GM18505 (cell line): ENCODE measurements around the gene UCN.
"Not testable (repeated sequence)": the region's sequence is repeated elsewhere in the genome, so short reads cannot be mapped to it uniquely, and the experiment has no call there.

ENCODE experiments used
- ATAC-seq: cut with Tn5 transposase; IDR thresholded peaks from one replicate; pipeline ENCODE4 v1.9.1; 2021; ENCODE audit not compliant: unreplicated experiment
- POLR2A ChIP-seq: IDR thresholded peaks from 4 replicates; pipeline ENCODE4 v1.6.1; 2011; ENCODE audit warnings: borderline replicate concordance; ENCODE audit not compliant: insufficient read depth, insufficient read length; ENCODE audit errors: extremely low read depth

The UCN gene

DNA sequence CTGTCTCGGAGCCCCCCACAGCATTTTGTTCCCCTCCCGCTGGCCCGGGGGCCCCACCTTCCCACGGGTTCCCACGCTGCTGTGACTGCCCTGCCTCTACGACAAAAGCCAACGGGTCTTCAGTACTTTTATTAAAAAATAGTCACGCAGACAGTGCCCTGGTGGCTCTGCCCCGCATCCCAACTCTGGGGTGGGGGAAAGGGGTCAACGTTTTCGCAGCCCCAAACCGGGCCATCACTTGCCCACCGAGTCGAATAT, 1.0 kb downstream of the UCN start:
- TF ChIP-seq POLR2A = no peak
- no peak for ATAC-seq

DNA sequence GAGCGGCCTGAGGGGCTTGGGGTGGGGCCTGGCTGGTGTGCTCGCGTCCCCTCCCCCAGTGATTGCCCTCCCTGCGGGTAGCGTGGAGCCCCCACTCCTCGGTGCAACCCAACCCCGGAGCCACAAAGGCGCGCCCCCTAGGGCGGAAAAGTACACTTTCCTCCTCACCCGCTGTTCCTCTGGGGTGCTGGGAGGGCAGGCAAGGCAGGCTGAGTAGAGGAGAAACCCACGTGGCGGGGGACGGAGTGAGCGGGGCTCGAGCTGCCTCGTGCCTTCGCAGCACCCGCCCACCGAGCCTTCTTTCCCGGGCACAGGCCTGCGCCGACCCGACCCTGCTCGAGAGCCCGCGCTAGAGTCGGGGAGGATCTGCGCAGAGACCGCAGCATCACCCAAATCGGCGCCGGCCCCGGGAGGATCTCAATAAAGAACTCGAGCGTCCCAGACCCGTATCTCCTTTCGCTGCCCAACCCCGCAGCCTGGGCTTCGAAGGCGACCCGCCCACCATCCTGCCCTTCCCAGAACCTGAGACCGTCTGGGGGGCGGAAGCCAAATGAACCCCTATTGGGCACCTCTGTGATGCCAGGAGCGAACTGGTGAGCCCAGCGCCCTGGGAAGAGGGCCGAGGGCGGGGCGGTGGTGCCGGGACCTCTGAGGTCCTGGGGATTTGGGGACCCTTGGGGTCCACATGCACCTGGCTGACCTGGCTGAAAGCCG, 1.5 kb downstream of the UCN start:
- ATAC-seq = no peak
- TF ChIP-seq POLR2A = no peak

DNA sequence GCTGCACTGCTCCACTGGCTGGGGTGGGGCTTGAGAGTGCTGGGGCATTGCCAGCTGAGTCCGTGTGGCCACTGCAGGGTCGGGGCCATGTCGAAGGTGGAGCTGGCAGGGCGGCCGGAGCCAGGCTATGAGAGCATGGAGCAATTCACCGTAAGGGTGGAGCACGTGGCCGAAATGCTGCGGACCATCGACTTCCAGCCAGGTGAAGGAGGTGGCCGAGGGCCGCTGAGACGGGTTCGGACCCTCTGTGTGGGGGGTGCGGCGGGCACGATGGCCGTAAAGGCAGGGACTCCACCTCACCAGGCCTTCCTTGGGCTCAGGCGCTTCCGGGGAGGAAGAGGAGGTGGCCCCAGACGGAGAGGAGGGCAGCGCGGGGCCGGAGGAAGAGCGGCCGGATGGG, 2.1 kb downstream of the UCN start:
- TF ChIP-seq POLR2A = no peak
- ATAC-seq = no peak

DNA sequence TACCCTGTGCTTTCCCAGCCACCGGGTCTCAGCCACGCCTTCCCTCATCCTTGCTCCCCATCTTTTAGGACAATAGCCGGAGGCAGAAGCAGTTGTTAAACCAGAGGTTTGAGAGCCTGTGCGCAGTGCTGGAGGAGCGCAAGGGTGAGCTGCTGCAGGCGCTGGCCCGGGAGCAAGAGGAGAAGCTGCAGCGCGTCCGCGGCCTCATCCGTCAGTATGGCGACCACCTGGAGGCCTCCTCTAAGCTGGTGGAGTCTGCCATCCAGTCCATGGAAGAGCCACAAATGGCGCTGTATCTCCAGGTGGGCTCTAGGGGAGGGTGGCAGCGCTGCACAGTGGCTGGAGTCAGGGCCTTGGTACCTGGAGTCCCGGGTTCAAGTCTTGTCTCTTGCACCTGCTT, 2.7 kb downstream of the UCN start:
- no peak for TF ChIP-seq POLR2A

DNA sequence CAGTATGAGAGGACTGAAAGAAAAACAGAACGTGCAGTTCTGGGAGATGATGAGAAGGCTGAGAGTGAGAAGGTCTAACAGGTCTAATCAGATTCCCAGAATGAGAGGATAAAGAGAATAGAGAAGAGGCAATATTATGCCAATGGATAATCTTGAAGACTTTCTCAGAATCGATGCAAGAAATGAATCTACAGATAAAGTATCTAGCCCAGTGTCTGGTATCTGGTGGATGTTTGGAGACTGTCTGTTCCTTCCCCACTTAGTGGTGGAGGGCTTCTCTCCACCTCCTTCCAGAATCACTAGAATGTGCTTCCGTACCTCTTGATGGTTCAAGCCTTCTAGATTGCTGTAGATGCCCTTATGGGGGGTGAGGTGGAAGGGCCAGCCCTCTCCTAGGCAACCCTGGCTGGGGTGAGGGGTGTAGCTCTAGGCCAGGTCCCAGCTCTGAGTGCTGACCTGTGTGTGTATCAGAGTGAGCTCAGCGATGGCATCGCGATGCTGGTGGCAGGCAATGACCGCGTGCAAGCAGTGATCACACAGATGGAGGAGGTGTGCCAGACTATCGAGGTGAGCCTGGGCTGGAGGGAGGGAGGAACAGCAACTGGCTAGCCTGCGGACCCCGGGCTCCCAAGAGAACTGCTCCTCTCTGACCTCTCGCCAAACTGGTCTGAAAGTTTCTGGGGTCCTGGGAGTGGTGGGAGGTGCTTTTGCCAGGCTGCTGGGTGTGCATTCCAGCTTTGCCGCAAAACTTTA, 3.6 kb downstream of the UCN start:
- no peak for TF ChIP-seq POLR2A
- no peak for ATAC-seq

More for the DNA sequence above, 2.7 kb downstream of the UCN start:
- ATAC-seq = no peak

DNA sequence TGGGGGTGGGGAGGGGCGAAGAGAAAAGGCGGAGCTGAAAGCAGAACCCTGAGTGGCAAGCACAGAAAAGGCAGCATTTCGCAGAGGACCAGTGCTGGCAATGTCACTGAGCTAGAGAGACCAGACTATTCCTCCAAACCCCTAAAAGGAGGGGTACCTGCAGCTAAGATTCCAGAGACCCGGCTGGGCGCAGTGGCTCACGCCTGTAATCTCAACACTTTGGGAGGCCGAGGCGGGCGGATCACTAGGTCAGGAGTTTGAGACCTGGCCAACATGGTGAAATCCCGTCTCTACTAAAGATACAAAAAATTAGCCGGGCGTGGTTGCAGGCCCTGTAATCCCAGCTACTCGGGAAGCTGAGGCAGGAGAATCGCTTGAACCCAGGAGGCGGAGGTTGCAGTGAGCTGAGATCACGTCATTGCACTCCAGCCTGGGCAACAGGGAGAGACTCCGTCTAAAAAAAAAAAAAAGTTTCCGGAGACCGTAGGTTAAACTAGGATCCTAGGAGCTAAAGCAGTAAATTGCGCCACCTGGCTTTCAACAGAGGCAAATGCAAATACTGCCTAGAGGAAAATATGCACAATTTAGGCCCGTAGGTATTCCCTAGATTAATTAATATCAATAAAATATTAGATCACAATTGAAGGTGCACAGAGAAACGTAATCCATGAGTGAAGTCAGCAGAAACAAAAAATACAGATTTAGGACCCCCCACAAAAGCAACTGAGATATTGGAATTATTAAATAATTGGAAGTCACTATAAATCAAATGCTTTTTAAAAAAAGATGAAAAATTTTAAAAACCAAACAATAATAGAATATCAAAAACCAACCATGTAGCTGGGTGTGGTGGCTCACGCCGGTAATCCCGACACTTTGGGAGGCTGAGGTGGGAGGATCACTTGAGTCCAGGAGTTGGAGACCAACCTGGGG, 4.9 kb downstream of the UCN start:
- ATAC-seq = no peak
- TF ChIP-seq POLR2A = no peak

DNA sequence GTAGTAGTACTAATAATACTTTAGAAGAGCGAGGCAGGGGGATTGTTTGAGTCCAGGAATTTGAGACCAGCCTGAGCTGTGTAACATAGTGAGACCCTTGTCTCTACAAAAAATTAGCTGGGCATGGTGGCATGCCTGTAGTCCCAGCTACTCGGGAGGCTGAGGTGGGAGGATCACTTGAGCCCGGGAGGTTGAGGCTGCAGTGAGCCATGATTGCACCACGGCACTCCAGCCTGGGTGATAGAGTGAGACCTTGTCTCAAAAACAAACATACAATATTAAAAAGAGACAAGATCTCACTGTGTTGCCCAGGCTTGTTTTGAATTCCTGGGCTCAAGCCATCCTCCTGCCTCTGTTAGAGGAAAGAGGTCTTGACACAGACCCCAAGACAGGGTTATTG, 7.6 kb downstream of the UCN start:
- ATAC-seq = not testable (repeated sequence)

DNA sequence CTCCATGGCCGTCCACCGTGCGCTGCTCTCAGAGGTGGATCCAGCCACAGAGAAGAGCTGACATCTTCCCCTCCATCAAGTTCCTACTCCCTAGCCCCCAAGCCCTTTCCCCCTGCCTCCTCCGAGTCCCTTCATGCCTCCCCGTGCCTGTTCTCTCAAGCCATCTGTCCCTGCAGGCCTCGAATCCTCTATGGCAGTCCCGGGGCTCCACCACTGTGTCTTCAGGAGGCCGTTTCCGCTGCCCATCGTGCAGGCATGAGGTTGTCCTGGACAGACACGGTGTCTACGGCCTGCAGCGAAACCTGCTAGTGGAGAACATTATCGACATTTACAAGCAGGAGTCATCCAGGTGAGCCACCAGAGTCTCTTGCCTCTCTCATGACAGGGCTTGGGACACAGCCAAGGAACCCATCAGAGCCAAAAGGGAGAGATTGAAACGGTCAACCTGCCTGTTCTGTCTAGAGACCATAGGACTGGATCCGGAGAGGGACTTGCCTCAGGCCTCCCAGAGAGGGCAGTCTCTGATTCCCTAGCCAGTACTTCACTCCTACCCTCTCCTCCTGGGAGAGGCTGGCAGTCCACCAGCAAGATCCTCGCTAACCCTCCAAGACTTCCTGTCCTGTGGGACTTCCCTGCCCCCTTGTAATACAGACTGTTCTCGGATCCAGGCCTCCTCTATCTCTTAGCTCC, 9.7 kb downstream of the UCN start:
- no peak for ATAC-seq
- no peak for TF ChIP-seq POLR2A

DNA sequence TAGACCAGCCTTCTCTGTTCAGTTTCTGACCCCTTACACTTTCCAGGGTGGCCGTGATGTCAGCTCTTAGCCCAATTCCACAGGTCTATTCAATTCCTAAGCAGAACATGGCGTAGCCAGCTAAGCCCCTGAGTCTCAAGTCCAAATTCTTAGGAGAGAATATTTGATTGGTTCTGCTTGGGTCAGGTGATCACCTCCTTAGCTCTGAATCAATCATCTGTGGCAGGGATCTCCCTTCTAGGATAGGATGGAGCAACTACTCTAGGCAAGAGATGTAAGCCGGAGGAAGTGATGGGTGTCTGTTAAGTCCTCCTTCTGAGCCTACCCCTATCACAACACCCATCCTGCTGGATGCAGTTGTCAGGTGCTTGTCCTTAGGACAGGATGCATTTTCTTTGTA, 11.1 kb downstream of the UCN start:
- no peak for ATAC-seq
- TF ChIP-seq POLR2A = no peak

DNA sequence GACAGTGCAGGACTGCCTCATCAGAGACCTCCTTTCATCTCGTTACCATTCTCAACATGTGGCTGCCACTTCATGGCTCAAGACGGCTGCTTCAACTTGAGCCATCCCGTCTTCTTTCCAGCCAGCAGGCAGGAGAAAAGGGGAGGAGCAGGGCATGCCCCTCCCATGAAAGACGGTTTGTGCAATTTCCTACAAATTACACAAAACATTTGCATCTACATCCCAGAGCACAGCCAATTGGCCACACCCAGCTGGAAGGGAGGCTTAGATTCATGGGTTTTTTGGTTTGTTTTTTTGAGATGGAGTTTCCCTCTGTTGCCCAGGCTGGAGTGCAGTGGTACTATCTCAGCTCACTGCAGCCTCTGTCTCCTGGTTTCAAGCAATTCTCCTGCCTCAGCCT, 11.8 kb downstream of the UCN start:
- ATAC-seq = no peak
- no peak for TF ChIP-seq POLR2A

DNA sequence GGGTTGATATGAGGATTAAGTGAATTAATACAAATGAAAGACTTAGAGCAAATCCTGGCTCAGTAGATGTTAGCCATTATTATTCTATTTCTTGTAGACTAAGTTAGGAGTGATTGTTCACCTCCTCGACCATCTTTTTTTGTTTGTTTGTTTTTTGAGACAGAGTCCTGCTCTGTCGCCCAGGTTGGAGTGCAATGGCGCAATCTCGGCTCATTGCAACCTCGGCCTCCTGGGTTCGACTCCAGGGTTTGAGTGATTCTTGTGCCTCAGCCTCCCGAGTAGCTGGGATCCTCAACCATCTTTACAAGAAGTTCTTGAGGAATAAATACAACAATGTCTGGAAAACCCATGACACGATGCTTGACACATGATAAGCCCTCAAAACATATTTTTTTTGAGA, 13.3 kb downstream of the UCN start:
- ATAC-seq = no peak
- TF ChIP-seq POLR2A = no peak

DNA sequence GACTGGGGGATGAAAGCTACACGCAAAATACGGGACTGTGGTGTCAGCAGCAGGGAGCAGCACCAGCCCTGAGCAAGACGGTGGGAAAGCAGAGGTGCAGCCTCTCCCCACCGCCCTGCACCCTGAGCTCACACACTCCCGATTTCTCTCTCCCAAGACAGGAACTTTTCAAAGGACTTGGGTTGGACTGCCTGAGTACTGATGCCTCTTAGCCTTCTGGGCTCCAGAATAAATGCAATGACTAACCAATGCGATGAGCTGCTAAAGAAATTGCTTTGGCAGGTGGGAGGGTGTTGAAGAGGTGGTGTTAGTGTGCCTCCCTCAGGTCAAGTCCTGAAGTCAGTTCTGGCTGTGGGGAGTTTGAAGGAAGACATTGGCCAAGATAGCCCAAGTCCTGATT, 16.4 kb downstream of the UCN start:
- TF ChIP-seq POLR2A = no peak
- no peak for ATAC-seq

DNA sequence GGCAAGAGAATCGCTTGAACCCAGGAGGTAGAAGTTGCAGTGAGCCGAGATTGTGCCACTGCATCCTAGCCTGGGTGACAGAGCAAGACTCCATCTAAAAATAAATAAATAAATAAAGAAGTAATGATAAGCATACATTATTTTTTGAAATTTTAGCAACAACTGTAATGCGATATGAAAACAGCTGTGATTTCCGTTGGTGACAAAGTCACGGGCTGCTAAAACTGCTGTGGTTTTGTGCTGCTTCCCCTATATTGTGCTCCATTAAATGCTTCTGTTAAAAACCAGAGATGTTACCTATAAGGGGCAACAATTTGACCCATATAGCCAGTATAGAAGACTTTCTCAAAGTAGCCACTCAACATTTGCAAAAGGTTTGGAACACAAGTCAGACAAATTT, 17.7 kb downstream of the UCN start:
- ATAC-seq = no peak
- no peak for TF ChIP-seq POLR2A
